ENCODE measurements around the gene TAX1BP1. TPM values are rescaled to one million over a fixed set of nuclear protein-coding genes. Genes with fewer than 3 reads are reported as not detected.

TAX1BP1 gene
- total RNA-seq, 2 donors from 2014 or later = 38.9 to 57.6 TPM

- no peaks in the 10 kb centered on the region for H3K27me3 ChIP-seq
- 90 to 92% methylated on average over 5 of the region's 5 CpGs for WGBS, 2 donors
- no peak for ATAC-seq
- intact Hi-C loops (cut with DNase I) = no loop called here
- H3K9me3 ChIP-seq = no peaks in the 10 kb centered on the region
- H3K27ac ChIP-seq = no peak overlapping the region
- no peak for TF ChIP-seq POLR2A (IDR thresholded peaks at IDR 0.05)
- TF ChIP-seq, protein P1, sequence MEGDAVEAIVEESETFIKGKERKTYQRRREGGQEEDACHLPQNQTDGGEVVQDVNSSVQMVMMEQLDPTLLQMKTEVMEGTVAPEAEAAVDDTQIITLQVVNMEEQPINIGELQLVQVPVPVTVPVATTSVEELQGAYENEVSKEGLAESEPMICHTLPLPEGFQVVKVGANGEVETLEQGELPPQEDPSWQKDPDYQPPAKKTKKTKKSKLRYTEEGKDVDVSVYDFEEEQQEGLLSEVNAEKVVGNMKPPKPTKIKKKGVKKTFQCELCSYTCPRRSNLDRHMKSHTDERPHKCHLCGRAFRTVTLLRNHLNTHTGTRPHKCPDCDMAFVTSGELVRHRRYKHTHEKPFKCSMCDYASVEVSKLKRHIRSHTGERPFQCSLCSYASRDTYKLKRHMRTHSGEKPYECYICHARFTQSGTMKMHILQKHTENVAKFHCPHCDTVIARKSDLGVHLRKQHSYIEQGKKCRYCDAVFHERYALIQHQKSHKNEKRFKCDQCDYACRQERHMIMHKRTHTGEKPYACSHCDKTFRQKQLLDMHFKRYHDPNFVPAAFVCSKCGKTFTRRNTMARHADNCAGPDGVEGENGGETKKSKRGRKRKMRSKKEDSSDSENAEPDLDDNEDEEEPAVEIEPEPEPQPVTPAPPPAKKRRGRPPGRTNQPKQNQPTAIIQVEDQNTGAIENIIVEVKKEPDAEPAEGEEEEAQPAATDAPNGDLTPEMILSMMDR (IDR thresholded peaks at IDR 0.05) = no peak
- H3K4me1 ChIP-seq = no peaks in the 10 kb centered on the region
- no peak overlapping the region for H3K4me3 ChIP-seq
- H3K36me3 ChIP-seq (replicated peaks in 1 of 2; ENCODE audit: insufficient read depth in 1 of 2, low read depth in 2 of 2) = peaks cover 0 to 4% of the 10 kb centered on the region in 2 donors
- no peak for DNase-seq
Measured at GRCh38 chr7:27826357-27826756, 86.4 kb downstream of the TAX1BP1 start.

DNA sequence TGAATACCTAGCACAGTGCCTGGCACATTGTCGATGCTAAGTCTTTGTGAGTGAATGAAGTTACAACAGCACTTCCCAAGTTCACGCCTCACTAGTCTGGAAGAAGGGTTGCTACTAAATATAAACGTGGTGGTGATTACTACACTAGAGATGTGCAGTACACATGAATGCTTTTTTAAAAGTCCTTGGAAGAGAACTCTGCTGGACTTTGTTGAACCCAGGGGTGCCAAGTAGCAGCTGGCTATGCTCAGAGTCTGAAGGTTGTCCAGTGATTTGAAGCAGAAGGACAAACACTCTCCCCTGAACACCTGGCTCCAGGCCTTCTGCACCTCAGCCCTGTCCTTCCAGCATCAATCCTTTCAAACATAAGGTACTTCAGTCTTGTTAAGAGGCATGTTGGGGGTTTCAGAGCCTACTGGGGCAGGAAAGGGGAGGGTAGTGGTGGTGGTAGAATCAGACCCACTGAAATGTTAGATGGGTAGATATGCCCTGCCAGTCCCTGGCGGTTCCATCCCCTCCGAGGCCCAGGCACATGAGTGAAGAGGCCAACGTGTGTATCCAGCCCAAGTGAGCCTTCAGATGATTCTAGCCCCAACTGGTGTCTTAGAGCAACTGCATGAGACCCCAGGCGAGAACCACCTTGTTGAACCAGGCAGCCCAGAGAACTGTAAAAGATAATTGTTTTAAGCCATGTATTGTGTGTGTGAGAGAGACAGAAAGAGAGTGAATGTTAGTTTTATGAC lies 94.4 kb downstream of the TAX1BP1 start:
- Histone ChIP-seq H3K4me3 (no peak overlapping the region), H3K27me3 (no peaks in the 10 kb centered on the region), H3K27ac (no peak overlapping the region), H3K4me1 (no peaks in the 10 kb centered on the region), H3K9me3 (no peaks in the 10 kb centered on the region), H3K36me3 (replicated peaks in 1 of 2; ENCODE audit: insufficient read depth in 1 of 2, low read depth in 2 of 2) (peaks cover 0 to 5% of the 10 kb centered on the region in 2 donors)
- 83 to 86% methylated on average over 7 of the region's 7 CpGs for WGBS, 2 donors
- intact Hi-C loops (cut with DNase I) = no loop called here
- ATAC-seq (no peak), DNase-seq (no peak)
- TF ChIP-seq, protein P1 (IDR thresholded peaks at IDR 0.05) = no peak
- no peak for TF ChIP-seq POLR2A (IDR thresholded peaks at IDR 0.05)

- TF ChIP-seq POLR2A (IDR thresholded peaks at IDR 0.05) = no peak
- TF ChIP-seq, protein P1 (IDR thresholded peaks at IDR 0.05) = no peak
- intact Hi-C loops (cut with DNase I) = no loop called here
- WGBS, 2 donors = 66 to 73% methylated on average over 7 of the region's 7 CpGs
- Histone ChIP-seq H3K27ac (no peak overlapping the region), H3K4me1 (no peaks in the 10 kb centered on the region), H3K9me3 (no peaks in the 10 kb centered on the region), H3K27me3 (no peaks in the 10 kb centered on the region), H3K36me3 (replicated peaks in 1 of 2; ENCODE audit: insufficient read depth in 1 of 2, low read depth in 2 of 2) (peaks cover 0 to 5% of the 10 kb centered on the region in 2 donors), H3K4me3 (no peak overlapping the region)
- ATAC-seq (no peak), DNase-seq (no peak)
Measured at GRCh38 chr7:27835376-27835775, 95.4 kb downstream of the TAX1BP1 start.

- H3K27ac ChIP-seq = no peak overlapping the region
- no peak overlapping the region for H3K4me3 ChIP-seq
- no peak for TF ChIP-seq POLR2A (IDR thresholded peaks at IDR 0.05)
- TF ChIP-seq, protein P1 (IDR thresholded peaks at IDR 0.05) = no peak
- 91 to 100% methylated on average over 2 of the region's 2 CpGs for WGBS, 2 donors
- DNase-seq = no peak
- no peaks in the 10 kb centered on the region for H3K9me3 ChIP-seq
- peaks cover 0 to 5% of the 10 kb centered on the region in 2 donors for H3K36me3 ChIP-seq (replicated peaks in 1 of 2; ENCODE audit: insufficient read depth in 1 of 2, low read depth in 2 of 2)
- intact Hi-C loops (cut with DNase I) = no loop called here
- no peaks in the 10 kb centered on the region for H3K27me3 ChIP-seq
- no peak for ATAC-seq
- no peaks in the 10 kb centered on the region for H3K4me1 ChIP-seq
Measured at GRCh38 chr7:27836536-27836935, 96.6 kb downstream of the TAX1BP1 start.

DNA sequence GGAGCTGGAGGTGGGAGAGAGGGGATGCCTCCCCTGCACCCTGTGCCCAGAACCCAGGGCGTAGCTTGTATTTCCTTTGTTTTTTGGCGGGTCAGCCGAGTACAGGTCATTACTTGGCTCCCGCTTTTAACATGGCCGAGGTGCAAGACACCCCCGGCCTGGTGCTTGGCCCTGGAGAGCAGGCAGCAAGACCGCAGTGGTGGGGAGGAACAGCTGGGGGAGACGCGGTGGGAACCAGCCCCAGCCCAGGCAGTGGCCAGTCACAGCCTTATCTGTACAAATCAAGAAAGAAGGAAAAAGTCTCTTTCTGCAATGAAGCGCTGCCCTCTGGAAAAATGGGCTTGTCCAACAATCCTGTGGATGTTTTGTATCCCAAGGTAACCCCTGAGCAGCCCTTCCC lies 99.1 kb downstream of the TAX1BP1 start:
- Histone ChIP-seq H3K4me3 (no peak overlapping the region), H3K4me1 (peaks cover 11% of the 10 kb centered on the region), H3K36me3 (replicated peaks in 1 of 2; ENCODE audit: insufficient read depth in 1 of 2, low read depth in 2 of 2) (no peaks in the 10 kb centered on the region), H3K27ac (no peak overlapping the region), H3K9me3 (no peaks in the 10 kb centered on the region), H3K27me3 (no peaks in the 10 kb centered on the region)
- DNase-seq (no peak), ATAC-seq (no peak)
- TF ChIP-seq POLR2A (IDR thresholded peaks at IDR 0.05) = no peak
- TF ChIP-seq, protein P1 (IDR thresholded peaks at IDR 0.05) = no peak
- intact Hi-C loops (cut with DNase I) = no loop called here
- WGBS, 2 donors = 88 to 95% methylated on average over 10 of the region's 10 CpGs
